GM18951 (cell line): Measurements from ENCODE around the gene KLHL1.
"Not testable (repeated sequence)": the region's sequence is repeated elsewhere in the genome, so short reads cannot be mapped to it uniquely, and the experiment has no call there.

ENCODE experiments used
- POLR2A ChIP-seq: IDR thresholded peaks from 4 replicates; pipeline ENCODE4 v1.6.1; 2011; ENCODE audit warnings: mild to moderate bottlenecking; ENCODE audit not compliant: insufficient read length, insufficient read depth; ENCODE audit errors: extremely low read depth
- in situ Hi-C: fragments of 300-500 bp; cut with MboI; formaldehyde crosslinking; loops from one replicate; pipeline ENCODE4 v1.12.0; 2022; ENCODE audit warnings: low sequenced_read_pairs, mixed read lengths, inconsistent platforms; ENCODE audit not compliant: unreplicated experiment

Gene KLHL1

DNA sequence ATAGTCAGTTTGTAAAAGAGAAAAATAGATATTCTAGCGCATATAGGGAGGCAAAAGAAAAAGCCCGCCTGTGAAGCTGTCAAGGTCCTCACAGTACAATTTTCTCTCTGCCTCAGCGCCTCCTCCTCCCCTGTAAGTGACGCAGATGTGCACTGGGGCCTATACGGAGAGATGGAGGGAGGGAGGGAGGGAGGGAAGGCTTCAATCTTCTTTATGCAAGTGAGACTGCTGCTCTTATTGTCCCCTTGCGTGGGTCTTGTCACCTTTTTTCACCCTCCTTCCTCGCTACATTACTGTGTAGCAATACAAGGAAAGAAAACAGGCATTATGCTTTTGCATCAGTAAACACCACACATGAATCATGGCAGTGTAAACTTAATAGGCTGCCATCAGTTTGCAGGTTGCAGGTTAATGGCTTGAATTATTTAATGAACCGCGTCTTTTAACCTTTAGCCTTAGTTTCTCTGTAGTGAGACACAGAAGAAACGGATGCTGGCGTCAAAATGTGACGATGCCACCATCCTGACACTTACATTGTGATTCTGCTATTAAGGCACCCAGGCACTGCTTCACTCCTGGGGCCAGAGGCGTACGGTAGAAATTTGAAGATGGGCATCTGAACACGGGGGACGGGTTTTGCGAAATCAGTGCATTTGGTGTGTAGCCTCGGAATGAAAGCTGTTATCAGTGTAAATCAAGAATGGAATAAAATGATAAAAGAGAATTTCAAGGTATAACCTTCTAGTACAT, at the start of gene KLHL1:
KLHL1 (minus strand) TSS at position 97 of the 750 bp plus-strand sequence. CDS start 753 bp downstream, outside the sequence.
- TF ChIP-seq POLR2A: no peak
- in situ Hi-C loops: no loop called here

DNA sequence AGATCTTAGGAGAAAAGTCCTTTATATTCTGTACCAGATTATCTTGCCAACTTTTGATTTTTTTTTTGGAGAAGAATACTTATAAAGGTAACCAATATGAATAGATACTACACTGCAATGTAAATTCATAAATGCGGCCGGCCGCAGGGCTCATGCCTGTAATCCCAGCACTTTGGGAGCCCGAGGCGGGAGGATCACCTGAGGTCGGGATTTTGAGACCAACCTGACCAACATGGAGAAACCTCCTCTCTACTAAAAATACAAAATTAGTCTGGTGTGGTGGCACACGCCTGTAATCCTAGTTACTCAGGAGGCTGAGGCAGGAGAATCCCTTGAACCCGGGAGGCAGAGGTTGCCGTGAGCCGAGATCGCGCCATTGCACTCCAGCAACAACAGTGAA, 34.4 kb upstream of the KLHL1 start:
- in situ Hi-C loops: not testable (repeated sequence)

DNA sequence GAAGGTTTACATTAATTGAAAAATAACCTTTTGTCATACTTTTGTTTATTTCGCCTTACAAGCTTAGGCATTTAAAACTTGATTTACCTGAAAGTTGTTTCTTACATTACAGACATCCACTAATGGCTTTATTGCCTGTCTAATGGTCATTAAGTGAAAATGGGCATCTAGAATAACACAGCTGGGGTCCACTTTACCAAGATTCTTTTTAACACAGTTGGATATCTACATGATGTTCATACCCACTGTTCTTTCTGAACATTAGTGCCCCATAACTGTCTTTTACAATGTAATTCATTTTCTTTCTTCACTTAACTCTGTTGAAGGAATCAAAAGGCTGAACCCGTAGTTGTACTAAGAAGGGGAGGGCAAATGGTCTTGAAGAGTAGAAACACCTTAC, 19.8 kb upstream of the KLHL1 start:
- in situ Hi-C loops: no loop called here
- TF ChIP-seq POLR2A: no peak

DNA sequence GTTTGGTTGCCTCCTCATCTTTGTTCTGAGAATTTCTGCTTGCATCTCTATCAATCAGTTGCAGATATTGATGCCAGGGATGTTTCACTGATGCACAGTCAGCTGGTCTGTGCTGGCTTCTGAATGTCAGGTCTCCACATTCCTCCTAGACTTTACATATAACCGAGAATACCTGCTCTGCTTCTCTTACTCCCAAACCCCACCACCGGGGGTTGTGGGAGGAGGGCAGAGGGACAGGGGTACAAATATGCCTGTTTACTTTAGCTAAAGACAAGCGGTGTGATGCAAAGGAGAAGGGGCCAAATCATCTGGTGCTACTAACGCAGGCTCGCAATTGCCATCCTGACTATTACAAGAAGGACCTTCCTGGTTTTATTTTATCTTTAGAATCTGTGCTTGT, 17.4 kb upstream of the KLHL1 start:
- TF ChIP-seq POLR2A: no peak
- in situ Hi-C loops: no loop called here

GRCh38 chr13:70117338-70117905, 9.2 kb upstream of the KLHL1 start:
- TF ChIP-seq POLR2A: no peak
- in situ Hi-C loops: no loop called here

GRCh38 chr13:70107498-70108281, 562 bp downstream of the KLHL1 start, which contains the start of gene ATXN8OS:
TSS of gene ATXN8OS (plus strand) at chr13:70107826.
- TF ChIP-seq POLR2A: no peak
- in situ Hi-C loops: no loop called here

DNA sequence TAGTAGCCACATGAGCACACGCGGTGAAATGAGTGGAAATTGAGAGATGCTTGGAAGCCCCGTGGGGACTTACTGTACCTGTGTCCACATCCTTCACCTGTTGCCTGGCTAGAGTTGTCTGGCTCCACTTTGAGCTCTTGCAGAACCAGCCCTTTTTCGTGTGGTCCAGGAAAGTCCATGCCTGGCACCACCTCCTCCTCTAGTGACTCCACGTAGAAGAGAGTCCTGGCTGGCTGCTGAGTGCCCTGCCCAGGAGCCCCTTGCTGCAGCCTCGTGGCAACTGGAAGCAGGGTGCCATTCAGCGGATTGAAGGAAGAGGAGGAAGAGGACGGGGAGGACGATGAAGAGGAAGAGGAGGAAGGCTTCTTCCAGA, 1.1 kb downstream of the KLHL1 start:
- in situ Hi-C loops: no loop called here
- no peak for TF ChIP-seq POLR2A

DNA sequence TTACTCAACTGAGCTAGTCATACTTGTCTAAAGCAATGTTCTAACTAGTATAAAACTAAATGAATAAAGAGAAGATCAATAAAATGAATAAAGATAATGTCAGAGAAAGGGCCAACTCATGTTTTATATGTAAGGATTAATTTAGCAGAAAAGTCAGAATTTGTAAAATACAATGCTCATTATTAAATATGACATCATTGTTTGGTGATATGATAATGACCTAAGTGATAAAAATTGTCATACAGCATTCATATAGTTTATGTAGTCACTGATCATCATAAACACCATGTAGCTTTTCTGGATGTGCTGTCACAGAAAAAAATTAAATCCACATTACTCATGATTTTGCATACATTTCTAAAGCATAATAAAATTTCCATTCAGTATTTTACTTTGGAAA, 3.8 kb downstream of the KLHL1 start:
- in situ Hi-C loops: no loop called here
- no peak for TF ChIP-seq POLR2A

GRCh38 chr13:70098669-70099068, 9.6 kb downstream of the KLHL1 start:
- TF ChIP-seq POLR2A: no peak
- in situ Hi-C loops: no loop called here

DNA sequence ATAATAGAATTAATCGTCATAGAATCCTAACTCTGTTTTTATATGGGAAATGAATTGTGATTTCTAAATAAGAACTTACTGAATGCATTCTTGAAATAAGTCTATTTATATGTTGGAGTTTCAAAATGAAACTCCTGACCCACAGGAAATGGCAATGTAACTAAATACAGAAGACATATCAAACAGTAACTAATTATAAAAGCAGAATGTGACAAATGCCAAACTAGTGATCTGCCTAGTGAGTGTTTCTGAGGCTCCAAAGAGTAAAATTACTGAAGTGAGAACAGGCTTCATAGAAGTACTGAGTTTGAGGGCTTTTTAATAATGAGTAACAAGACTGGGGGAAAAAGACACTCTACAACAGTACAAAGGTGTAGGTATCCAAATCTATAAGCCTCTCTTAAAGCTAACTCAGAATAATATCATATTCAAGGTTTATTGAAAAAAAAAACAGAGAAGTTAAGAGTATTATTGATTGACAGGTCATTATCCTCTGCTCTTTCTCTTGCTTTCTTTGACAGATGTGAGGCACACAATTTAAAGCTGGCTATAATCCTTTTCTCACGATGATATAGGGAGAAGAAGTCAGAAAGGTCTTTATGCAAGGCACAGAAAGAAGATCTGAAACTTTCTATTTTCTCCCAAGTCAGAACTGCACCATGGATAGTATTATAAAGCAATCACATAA, 18.1 kb downstream of the KLHL1 start:
- in situ Hi-C loops: no loop called here
- TF ChIP-seq POLR2A: no peak

GRCh38 chr13:70088926-70089325, 19.3 kb downstream of the KLHL1 start:
- in situ Hi-C loops: no loop called here
- TF ChIP-seq POLR2A: no peak

DNA sequence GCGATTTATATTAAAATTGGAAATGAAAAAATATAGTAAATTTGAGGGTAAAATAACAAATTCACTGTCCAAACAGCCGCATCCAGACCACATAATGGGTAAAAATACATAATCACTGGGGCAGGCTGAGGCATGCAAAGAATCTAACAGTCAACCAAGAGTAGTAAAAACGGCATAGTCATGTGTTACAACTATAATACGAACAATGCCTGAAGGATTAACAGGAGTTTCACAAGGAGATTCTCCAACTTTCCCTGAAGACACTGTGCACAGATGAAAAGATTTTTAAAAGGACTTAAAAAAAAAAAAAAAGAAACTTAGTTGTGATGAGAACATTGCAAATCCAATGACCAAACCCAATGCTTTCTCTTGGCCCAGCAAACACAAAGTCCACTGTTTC, 21.0 kb downstream of the KLHL1 start:
- no peak for TF ChIP-seq POLR2A
- in situ Hi-C loops: no loop called here

GRCh38 chr13:70080012-70080411, 28.2 kb downstream of the KLHL1 start:
- no peak for TF ChIP-seq POLR2A
- in situ Hi-C loops: no loop called here

DNA sequence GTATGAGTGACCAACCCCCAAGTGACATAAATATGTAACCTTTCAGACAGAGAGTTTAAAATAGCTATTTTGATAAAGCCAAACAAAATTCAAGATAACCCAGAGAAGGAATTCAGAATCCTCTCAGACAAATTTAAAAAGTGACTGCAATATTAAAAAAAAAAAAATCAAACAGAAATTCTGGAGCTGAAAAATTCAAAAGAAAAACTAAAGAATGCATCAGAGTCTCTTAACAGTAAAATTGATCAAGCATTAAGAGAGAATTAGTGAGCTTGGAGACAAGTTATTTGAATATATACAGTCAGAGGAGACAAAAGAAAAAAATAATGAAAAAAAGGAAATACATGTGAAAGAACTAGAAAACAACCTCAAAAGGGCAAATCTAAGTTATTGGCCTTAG, 53.7 kb downstream of the KLHL1 start:
- TF ChIP-seq POLR2A: no peak
- in situ Hi-C loops: no loop called here

DNA sequence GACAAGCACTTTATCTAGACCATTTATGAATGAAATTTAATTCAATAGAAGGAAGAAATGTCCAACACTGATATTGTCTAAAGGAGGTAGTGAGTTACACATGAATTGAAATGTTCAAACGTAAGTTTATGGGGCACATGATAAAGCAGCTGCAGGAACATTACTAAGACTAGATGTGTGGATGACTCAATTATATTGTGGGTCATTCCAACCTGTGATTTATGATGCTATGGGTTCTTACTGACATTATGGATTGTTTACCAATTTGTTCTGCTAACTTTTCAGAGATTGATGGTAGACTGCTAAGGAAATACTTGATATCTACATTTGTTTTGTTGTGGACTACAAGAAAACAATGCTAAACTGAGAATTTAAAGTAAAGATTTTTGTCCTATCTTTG, 56.7 kb downstream of the KLHL1 start:
- no peak for TF ChIP-seq POLR2A

More for the DNA sequence above, 56.7 kb downstream of the KLHL1 start:
- in situ Hi-C loops: no loop called here
